Measurements from ENCODE around the gene UROC1. TPM values are rescaled to one million over a fixed set of nuclear protein-coding genes. Genes with fewer than 3 reads are reported as not detected.

Gene UROC1
- total and polyA plus RNA-seq, 2 of the 13 experiments (the other 11 are each of a cell fraction or from before 2014, with no cell fraction given), result 0.71 to 1.3 TPM

GRCh38 chr3:126481808-126482502, 35.6 kb downstream of the UROC1 start (continued):
- TF ChIP-seq ZNF609 (CRISPR knock-in tag; IDR thresholded peaks at IDR 0.05; ENCODE audit: borderline replicate concordance) (no peak), POLR2G (IDR thresholded peaks at IDR 0.05; ENCODE audit: low read depth, low read length) (no peak), ZFP36L2 (CRISPR knock-in tag; IDR thresholded peaks at IDR 0.05) (no peak), KDM3A (CRISPR knock-in tag; IDR thresholded peaks at IDR 0.05; ENCODE audit: low read depth) (no peak), ZSCAN9 (CRISPR knock-in tag; IDR thresholded peaks at IDR 0.05; ENCODE audit: borderline replicate concordance) (no peak), ZFP1 (CRISPR knock-in tag; IDR thresholded peaks at IDR 0.05) (no peak), THAP8 (CRISPR knock-in tag; IDR thresholded peaks at IDR 0.05; ENCODE audit: borderline replicate concordance) (no peak), GFI1 (CRISPR knock-in tag; IDR thresholded peaks at IDR 0.05; ENCODE audit: borderline replicate concordance) (no peak), ZXDC (CRISPR knock-in tag; IDR thresholded peaks at IDR 0.05) (no peak), BCL6 (CRISPR knock-in tag; IDR thresholded peaks at IDR 0.05) (no peak), ZFP36L1 (CRISPR knock-in tag; IDR thresholded peaks at IDR 0.05) (no peak), IRF1 (CRISPR knock-in tag; IDR thresholded peaks at IDR 0.05; ENCODE audit: low read depth) (no peak), POGZ (CRISPR knock-in tag; IDR thresholded peaks at IDR 0.05) (peak; percentile 16; the same call in 1 of the 2 replicates), ZKSCAN8 (CRISPR knock-in tag; IDR thresholded peaks at IDR 0.05; ENCODE audit: borderline replicate concordance) (no peak), HOXD1 (CRISPR knock-in tag; IDR thresholded peaks at IDR 0.05) (no peak), MIER3 (CRISPR knock-in tag; IDR thresholded peaks at IDR 0.05; ENCODE audit: borderline replicate concordance) (no peak), PPARG (CRISPR knock-in tag; conservative IDR thresholded peaks at IDR 0.05) (no peak), ZNF790 (CRISPR knock-in tag; IDR thresholded peaks at IDR 0.05; ENCODE audit: borderline replicate concordance) (no peak), ZFYVE20 (CRISPR knock-in tag; IDR thresholded peaks at IDR 0.05; ENCODE audit: borderline replicate concordance, low read depth) (no peak), ZMYM4 (CRISPR knock-in tag; IDR thresholded peaks at IDR 0.05) (no peak), CENPBD1 (CRISPR knock-in tag; IDR thresholded peaks at IDR 0.05; ENCODE audit: borderline replicate concordance, low read depth) (no peak)
